H9 (cell line): Measurements from ENCODE around the gene FA2H. TPM values are rescaled to one million over a fixed set of nuclear protein-coding genes. Genes with fewer than 3 reads are reported as not detected.

Experiments
- DNase-seq: peaks from one replicate; pipeline ENCODE4 v3.0.0-alpha.2; 2017
- H2AFZ ChIP-seq: one replicate; pipeline ENCODE4 v1.6.1; 2013; ENCODE audit warnings: mild to moderate bottlenecking, low read length, control low read depth, moderate library complexity
- H2AK5ac ChIP-seq: 2 replicates; pipeline ENCODE4 v1.6.1; 2013; ENCODE audit warnings: low read length, control low read depth, mixed read lengths; ENCODE audit not compliant: insufficient read length
- H2BK120ac ChIP-seq: one replicate; pipeline ENCODE4 v1.6.1; 2013; ENCODE audit warnings: low read depth, mild to moderate bottlenecking, low read length, control low read depth, inconsistent platforms; ENCODE audit not compliant: poor library complexity, severe bottlenecking
- H2BK12ac ChIP-seq: 2 replicates; pipeline ENCODE4 v1.6.1; 2013; ENCODE audit warnings: low read length, control low read depth, mixed read lengths, low read depth; ENCODE audit not compliant: insufficient read length
- H2BK15ac ChIP-seq: 2 replicates; pipeline ENCODE4 v1.6.1; 2013; ENCODE audit warnings: low read depth, low read length, control low read depth
- H2BK20ac ChIP-seq: one replicate; pipeline ENCODE4 v1.6.1; 2013; ENCODE audit warnings: low read depth, mild to moderate bottlenecking, low read length, control low read depth, inconsistent platforms; ENCODE audit not compliant: poor library complexity, severe bottlenecking
- H2BK5ac ChIP-seq: 2 replicates; pipeline ENCODE4 v1.6.1; 2013; ENCODE audit warnings: low read length, control low read depth, mixed read lengths; ENCODE audit not compliant: insufficient read length
- H3K14ac ChIP-seq: 2 replicates; pipeline ENCODE4 v1.6.1; 2013; ENCODE audit warnings: low read length, control low read depth; ENCODE audit not compliant: insufficient read depth
- H3K18ac ChIP-seq: 2 replicates; pipeline ENCODE4 v1.6.1; 2013; ENCODE audit warnings: low read depth, mild to moderate bottlenecking, mixed read lengths, low read length, control low read depth; ENCODE audit not compliant: insufficient read length
- H3K23ac ChIP-seq: 2 replicates; pipeline ENCODE4 v1.6.1; 2013; ENCODE audit warnings: low read length, control low read depth, mixed read lengths, low read depth; ENCODE audit not compliant: insufficient read length
- H3K23me2 ChIP-seq: 2 replicates; pipeline ENCODE4 v1.6.1; 2013; ENCODE audit warnings: low read depth, mild to moderate bottlenecking, mixed read lengths, low read length, control low read depth; ENCODE audit not compliant: insufficient read length, poor library complexity, severe bottlenecking
- H3K27ac ChIP-seq: 2 replicates; pipeline ENCODE4 v1.5.1; 2013; ENCODE audit warnings: low read length, control low read depth, mixed read lengths, low read depth; ENCODE audit not compliant: insufficient read length
- H3K27me3 ChIP-seq: 2 replicates; pipeline ENCODE4 v1.6.1; 2013; ENCODE audit warnings: low read length, control low read depth, inconsistent platforms; ENCODE audit not compliant: insufficient read depth
- H3K4ac ChIP-seq: 2 replicates; pipeline ENCODE4 v1.6.1; 2013; ENCODE audit warnings: low read depth, mild to moderate bottlenecking, control low read depth, inconsistent platforms, low read length, moderate library complexity
- H3K4me1 ChIP-seq: 2 replicates; pipeline ENCODE4 v1.6.1; 2013; ENCODE audit warnings: low read length, control low read depth, inconsistent platforms; ENCODE audit not compliant: insufficient read depth
- H3K4me2 ChIP-seq: 2 replicates; pipeline ENCODE4 v1.6.1; 2013; ENCODE audit warnings: low read length, control low read depth, mixed read lengths; ENCODE audit not compliant: insufficient read length, insufficient read depth
- H3K56ac ChIP-seq: 2 replicates; pipeline ENCODE4 v1.6.1; 2013; ENCODE audit warnings: low read depth, mild to moderate bottlenecking, mixed read lengths, low read length, control low read depth; ENCODE audit not compliant: insufficient read length
- H3K79me1 ChIP-seq: 2 replicates; pipeline ENCODE4 v1.6.1; 2013; ENCODE audit warnings: low read depth, mild to moderate bottlenecking, moderate library complexity, low read length, control low read depth, inconsistent platforms; ENCODE audit not compliant: insufficient read depth, poor library complexity, severe bottlenecking
- H3K79me2 ChIP-seq: 2 replicates; pipeline ENCODE4 v1.6.1; 2013; ENCODE audit warnings: low read length, control low read depth, inconsistent platforms; ENCODE audit not compliant: insufficient read depth
- H3K9ac ChIP-seq: 2 replicates; pipeline ENCODE4 v1.6.1; 2013; ENCODE audit warnings: low read length, control low read depth, mixed read lengths; ENCODE audit not compliant: insufficient read length; ENCODE audit errors: extremely low read depth
- H3K9me3 ChIP-seq: one replicate; pipeline ENCODE4 v1.6.1; 2013; ENCODE audit warnings: low read depth, low read length, inconsistent platforms; ENCODE audit not compliant: control insufficient read depth
- H3T11ph ChIP-seq: one replicate; pipeline ENCODE4 v1.6.1; 2013; ENCODE audit warnings: mild to moderate bottlenecking, low read length, control low read depth, inconsistent platforms
- H4K20me1 ChIP-seq: one replicate; pipeline ENCODE4 v1.6.1; 2013; ENCODE audit not compliant: control insufficient read depth, insufficient read length, insufficient read depth
- H4K5ac ChIP-seq: 2 replicates; pipeline ENCODE4 v1.6.1; 2013; ENCODE audit warnings: low read depth, mild to moderate bottlenecking, mixed read lengths, low read length, control low read depth; ENCODE audit not compliant: insufficient read length
- H4K8ac ChIP-seq: replicated peaks from 2 replicates; pipeline ENCODE4 v1.6.1; 2013; ENCODE audit warnings: low read length, control low read depth, mixed read lengths, low read depth; ENCODE audit not compliant: insufficient read length
- H4K91ac ChIP-seq: 2 replicates; pipeline ENCODE4 v1.6.1; 2013; ENCODE audit warnings: low read depth, mild to moderate bottlenecking, moderate library complexity, mixed read lengths, low read length, control low read depth; ENCODE audit not compliant: insufficient read length
- H3K27ac Mint-ChIP-seq, 3 experiments: 2 replicates in 2 of 3; 3 replicates in 1 of 3; pipeline ENCODE4 v1.8.0; 2020 to 2021; ENCODE audit warnings: mixed read lengths in 3 of 3, mild to moderate bottlenecking in 1 of 3, moderate library complexity in 1 of 3
- H3K27me3 Mint-ChIP-seq: 2 replicates; pipeline ENCODE4 v1.8.0; 2021; ENCODE audit warnings: low read depth, mild to moderate bottlenecking, moderate library complexity, mixed read lengths
- H3K36me3 Mint-ChIP-seq, 3 experiments: 2 replicates in 2 of 3; 3 replicates in 1 of 3; pipeline ENCODE4 v1.8.0; 2020 to 2021; ENCODE audit warnings: low read depth in 3 of 3, mixed read lengths in 3 of 3; ENCODE audit not compliant: insufficient read depth in 1 of 3
- H3K4me1 Mint-ChIP-seq, 2 experiments: 2 replicates each; pipeline ENCODE4 v1.8.0; 2020; ENCODE audit warnings: mixed read lengths in 2 of 2
- H3K4me3 Mint-ChIP-seq, 2 experiments: 2 replicates in 1 of 2; 3 replicates in 1 of 2; pipeline ENCODE4 v1.8.0; 2020 to 2021; ENCODE audit warnings: mild to moderate bottlenecking in 2 of 2, mixed read lengths in 2 of 2, moderate library complexity in 1 of 2
- H3K9me3 Mint-ChIP-seq, 2 experiments: 2 replicates in 1 of 2; 3 replicates in 1 of 2; pipeline ENCODE4 v1.8.0; 2020; ENCODE audit warnings: mild to moderate bottlenecking in 2 of 2, mixed read lengths in 2 of 2, moderate library complexity in 1 of 2
- WGBS: extraction: QIAGEN DNeasy Blood & Tissue Kit; methylation state at CpG from one replicate; pipeline ENCODE4 v1.1.7; 2013; ENCODE audit warnings: missing lambda C conversion rate, low lambda C conversion rate, mixed read lengths; ENCODE audit not compliant: insufficient read length; ENCODE audit errors: extremely low coverage; 5-methylcytosine and 5-hydroxymethylcytosine counted together
- total RNA-seq: library from RNA; stranded (reverse); gene quantifications from 2 replicates; pipeline ENCODE4 v1.2.1, GENCODE V29; 2021
- TF ChIP-seq, protein P1 (sequence below): fragments of 200-600 bp; sonication (generic); conservative IDR thresholded peaks from 3 replicates; pipeline ENCODE4 v1.8.0; 2021; ENCODE audit warnings: antibody characterized with exemption, mild to moderate bottlenecking

The FA2H gene
- total RNA-seq, 1 experiment from 2014 or later: 25.1 TPM

- Histone ChIP-seq H4K20me1 (no peaks in the 10 kb centered on the region), H4K8ac (no peak overlapping the region), H3K4me1 (peaks cover 4% of the 10 kb centered on the region; the same call in 1 of the 2 replicates), H3K9ac (no peak overlapping the region), H3K9me3 (no peaks in the 10 kb centered on the region), H2AK5ac (no peak overlapping the region), H3K4me2 (no peak overlapping the region), H3K14ac (no peak overlapping the region), H3K56ac (no peak overlapping the region), H2BK20ac (no peak overlapping the region), H3K27ac (no peak overlapping the region), H4K5ac (no peak overlapping the region), H3K23ac (no peak overlapping the region), H2BK12ac (no peak overlapping the region), H3K18ac (no peak overlapping the region), H3T11ph (no peak overlapping the region), H2BK120ac (no peak overlapping the region), H3K23me2 (no peaks in the 10 kb centered on the region), H3K79me2 (no peaks in the 10 kb centered on the region), H3K27me3 (no peaks in the 10 kb centered on the region), H3K4ac (no peak overlapping the region), H3K79me1 (no peaks in the 10 kb centered on the region), H2AFZ (no peak overlapping the region), H2BK15ac (no peak overlapping the region), H2BK5ac (no peak overlapping the region), H4K91ac (no peak overlapping the region)
- H3K36me3 Mint-ChIP-seq: no peaks in the 10 kb centered on the region; a peak in 2 of 7 replicates
- TF ChIP-seq, protein P1, sequence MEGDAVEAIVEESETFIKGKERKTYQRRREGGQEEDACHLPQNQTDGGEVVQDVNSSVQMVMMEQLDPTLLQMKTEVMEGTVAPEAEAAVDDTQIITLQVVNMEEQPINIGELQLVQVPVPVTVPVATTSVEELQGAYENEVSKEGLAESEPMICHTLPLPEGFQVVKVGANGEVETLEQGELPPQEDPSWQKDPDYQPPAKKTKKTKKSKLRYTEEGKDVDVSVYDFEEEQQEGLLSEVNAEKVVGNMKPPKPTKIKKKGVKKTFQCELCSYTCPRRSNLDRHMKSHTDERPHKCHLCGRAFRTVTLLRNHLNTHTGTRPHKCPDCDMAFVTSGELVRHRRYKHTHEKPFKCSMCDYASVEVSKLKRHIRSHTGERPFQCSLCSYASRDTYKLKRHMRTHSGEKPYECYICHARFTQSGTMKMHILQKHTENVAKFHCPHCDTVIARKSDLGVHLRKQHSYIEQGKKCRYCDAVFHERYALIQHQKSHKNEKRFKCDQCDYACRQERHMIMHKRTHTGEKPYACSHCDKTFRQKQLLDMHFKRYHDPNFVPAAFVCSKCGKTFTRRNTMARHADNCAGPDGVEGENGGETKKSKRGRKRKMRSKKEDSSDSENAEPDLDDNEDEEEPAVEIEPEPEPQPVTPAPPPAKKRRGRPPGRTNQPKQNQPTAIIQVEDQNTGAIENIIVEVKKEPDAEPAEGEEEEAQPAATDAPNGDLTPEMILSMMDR: no peak
- H3K27me3 Mint-ChIP-seq: no peaks in the 10 kb centered on the region
- no peak for DNase-seq
- no CpG with 5 or more reads among the region's 11 CpGs for whole genome bisulfite sequencing
- peaks cover 41 to 59% of the 10 kb centered on the region in 2 experiments for H3K4me1 Mint-ChIP-seq
- no peaks in the 10 kb centered on the region; a peak in 1 of 5 replicates for H3K9me3 Mint-ChIP-seq
- peak overlapping the region in 1 of 3 experiments; percentile 39; a peak in 2 of 7 replicates for H3K27ac Mint-ChIP-seq
- H3K4me3 Mint-ChIP-seq: no peak overlapping the region
Observed at GRCh38 chr16:74738816-74739215, 35.8 kb downstream of the FA2H start.
